GM18519 (cell line): ENCODE data around the gene CHST14.

Experiments
- ATAC-seq: cut with Tn5 transposase; IDR thresholded peaks from one replicate; pipeline ENCODE4 v1.9.1; 2021; ENCODE audit warnings: mild to moderate bottlenecking, moderate library complexity; ENCODE audit not compliant: unreplicated experiment, low FRiP score

CHST14 gene

DNA sequence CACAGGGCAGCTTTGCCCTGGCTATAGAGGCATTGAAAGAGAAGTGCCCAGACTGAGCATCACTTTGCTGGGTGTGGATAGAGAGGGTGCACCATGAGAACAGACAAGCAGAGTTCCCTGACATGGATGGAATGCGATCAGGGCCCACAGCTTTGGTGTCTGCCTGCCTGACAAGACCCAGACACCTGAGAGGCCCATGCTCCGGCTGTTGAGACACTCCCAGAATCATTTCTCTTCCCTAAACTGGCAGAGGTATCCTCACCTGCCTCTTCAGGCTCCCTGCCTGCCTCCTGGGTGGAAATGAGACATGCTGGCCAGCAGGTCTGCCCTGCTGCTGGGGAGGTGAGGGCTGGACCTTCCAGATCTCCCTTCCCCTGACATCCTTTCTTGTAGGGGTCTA lies 10.4 kb upstream of the CHST14 start:
- ATAC-seq = no peak

DNA sequence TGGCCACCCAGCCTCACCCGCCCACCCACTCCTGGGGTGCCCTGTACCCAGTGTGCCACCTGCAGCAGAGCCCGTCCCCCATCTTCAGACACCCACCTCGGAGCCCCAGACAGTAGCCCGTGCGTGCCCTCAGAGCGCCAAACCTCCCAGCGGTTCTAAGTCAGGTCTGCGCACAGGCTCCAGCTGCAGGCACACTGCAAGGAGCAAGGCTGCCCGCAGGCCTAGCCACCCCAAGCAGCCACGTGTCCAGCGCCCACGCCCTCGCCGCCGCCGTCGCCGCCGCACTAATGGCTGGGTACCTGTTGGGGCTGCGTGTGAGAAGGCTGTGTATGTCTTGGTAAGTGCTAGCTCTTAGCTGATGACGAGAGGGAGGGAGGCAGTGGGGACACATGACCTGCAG lies 8.8 kb upstream of the CHST14 start:
- no peak for ATAC-seq

DNA sequence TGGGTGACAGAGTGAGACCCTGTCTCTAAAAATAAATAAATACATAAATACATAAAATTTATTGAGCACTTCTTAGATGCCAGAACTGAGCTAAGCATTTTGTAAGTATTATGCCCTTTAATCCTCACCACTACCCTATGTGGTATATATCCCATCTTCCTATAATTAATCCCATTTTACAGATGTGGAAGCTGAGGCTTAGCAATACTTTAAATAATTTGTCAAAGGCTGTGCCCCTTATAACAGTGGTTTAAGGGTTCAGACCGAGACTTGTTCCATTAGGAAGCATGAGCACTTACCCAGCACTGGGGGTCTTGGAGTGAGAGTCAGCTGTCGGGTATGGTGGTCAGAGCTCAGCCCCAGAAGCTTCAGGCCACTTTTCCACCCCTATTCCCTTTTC lies 7.5 kb upstream of the CHST14 start:
- no peak for ATAC-seq

DNA sequence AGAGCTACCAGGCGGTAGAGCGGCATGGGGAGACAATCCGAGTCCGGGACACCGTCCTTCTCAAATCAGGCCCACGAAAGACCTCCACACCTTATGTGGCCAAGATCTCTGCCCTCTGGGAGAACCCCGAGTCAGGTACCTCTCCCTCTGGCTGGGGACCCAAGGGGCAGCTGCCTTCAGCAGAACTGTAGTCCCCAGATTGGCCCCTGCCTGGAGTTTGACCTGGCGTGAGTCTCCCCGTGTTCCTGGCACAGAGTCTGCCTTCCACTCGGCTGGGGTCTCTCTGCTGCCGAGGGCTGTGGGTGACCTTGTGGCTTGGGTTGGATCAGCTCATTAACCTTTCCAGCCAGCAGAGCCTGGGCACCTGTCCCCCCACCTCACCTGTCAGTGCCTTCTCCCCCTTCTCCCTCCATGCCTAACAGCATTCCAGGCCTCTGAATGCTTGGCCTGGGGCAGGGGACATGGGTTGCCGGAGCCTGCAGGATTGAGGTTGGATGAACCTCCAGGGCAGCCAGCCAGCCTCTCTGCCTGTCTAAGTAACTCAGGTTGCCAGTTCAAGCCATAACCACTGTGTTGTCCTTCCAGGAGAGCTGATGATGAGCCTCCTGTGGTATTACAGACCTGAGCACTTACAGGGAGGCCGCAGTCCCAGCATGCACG lies 6.8 kb upstream of the CHST14 start:
- no peak for ATAC-seq

DNA sequence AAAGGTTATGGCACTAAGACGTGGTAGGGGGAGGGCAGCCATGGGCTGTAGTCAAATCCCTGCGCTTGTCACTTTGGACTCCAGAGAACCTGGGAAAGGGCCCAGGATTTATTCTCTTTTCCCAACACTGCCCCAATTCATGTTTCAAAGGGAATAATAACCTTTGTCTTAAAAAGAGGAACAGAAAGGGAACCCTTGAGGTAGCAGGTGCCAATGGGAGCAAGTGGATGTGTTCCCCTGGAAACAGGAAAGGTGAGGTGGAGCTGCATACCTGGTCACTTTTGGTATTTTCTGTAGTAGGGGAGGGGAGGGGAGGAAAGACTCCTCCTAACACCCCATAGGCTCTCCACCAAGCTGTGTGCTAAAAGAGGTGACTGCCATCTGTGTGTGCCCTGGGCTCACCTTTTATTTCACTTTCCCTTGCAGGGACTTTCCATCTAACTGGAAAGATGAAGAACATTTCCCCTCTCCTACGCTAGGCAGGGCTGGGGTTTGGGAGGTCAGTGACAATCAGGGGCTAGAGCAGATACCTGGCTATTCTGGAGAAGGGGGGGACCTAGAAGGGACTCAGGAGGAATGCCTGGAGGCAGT lies 6.1 kb upstream of the CHST14 start:
- no peak for ATAC-seq

DNA sequence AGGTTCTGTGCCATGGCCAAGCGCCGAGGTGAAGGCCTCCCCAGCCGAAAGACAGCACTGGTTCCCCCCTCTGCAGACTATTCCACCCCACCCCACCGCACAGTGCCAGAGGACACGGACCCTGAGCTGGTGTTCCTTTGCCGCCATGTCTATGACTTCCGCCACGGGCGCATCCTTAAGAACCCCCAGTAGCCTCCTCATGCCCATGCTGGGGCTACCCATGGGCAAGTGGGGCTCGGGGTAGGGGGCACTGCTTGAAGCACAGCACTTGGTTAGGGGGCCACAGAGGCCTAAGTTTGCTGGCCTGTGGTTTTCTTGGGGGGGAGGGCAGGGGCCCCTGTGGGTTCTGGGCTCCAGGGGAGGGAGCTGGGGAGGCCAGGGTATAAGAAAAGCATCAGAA lies 4.8 kb upstream of the CHST14 start:
- ATAC-seq = no peak

DNA sequence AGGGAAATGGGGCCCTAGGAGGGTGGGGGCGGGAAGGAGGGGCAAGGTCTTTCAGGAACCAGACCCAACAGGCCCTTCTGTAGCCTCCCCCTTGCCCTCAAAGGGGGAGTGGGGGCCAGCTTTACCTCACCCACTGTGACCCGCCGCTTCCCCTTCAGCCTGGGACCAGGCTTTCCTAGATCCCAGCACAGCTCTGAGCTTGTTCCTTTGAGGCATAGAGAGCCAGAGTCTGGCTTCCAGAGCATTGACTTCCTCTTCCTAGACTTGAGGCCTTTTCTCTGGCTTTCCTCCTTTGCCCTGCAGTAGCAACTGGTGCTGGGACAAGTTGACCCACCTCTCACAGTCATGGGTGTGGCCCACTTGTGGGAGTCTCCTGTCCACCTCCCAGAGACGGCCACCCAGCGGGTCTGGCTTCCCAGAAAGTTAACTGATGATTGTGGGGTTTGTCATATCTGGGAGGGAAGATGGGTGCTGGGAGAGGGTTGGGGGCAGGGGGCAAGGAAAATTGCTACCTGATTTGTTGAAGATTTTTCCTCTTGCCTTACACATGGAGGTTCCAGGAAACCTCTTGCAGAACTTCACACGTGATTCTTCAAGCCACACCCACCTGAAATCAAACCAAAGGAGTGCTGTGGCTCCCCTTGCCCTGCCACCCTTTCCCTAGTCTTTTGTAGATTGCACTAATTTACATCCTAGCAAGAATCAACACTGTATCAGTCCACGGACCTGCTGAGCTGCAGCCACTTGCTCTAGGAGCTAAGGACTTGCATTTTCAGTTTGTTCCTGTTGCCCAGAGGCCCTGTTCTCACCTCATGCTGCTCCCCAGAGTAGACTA lies 4.1 kb upstream of the CHST14 start:
- no peak for ATAC-seq

DNA sequence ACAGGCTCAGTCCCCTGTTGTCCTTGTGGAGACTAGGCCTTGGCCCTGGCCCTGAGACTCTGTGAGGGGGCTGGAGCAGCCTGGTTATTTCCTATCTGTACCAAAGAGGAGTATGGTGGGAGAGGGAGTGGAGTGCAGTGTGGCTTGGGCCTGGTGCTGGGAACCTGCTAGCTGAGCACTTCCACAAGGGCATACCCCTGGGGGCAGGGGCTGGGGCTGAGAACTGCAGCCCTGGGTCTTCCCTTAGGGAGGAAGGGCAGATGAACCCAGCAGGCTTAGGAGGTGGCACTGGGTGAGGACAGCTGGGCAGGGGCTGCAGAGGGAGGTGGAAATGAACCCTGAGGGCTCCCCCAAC lies 3.5 kb upstream of the CHST14 start:
- ATAC-seq = no peak

DNA sequence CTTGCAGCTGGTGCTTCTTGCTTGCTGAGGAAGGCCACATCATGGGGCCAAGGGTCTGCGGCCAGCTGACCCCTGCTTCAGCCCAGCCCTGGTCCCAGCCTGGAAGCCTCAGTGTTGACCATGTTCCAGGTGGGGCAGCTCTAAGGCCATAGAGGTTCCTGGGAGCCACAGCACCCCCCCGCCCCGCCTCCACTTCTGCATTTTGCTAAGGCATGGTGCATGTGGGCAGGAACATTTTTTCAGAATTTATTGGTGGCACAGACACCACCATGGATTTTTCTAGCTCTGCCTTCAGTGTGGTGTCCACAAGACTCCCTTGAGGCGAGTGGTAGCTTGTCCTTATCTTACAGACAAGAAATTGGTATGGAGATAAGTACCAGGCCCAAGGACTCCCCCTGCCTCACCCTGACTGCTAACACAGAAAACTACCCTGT lies 1.9 kb upstream of the CHST14 start:
- ATAC-seq = no peak

DNA sequence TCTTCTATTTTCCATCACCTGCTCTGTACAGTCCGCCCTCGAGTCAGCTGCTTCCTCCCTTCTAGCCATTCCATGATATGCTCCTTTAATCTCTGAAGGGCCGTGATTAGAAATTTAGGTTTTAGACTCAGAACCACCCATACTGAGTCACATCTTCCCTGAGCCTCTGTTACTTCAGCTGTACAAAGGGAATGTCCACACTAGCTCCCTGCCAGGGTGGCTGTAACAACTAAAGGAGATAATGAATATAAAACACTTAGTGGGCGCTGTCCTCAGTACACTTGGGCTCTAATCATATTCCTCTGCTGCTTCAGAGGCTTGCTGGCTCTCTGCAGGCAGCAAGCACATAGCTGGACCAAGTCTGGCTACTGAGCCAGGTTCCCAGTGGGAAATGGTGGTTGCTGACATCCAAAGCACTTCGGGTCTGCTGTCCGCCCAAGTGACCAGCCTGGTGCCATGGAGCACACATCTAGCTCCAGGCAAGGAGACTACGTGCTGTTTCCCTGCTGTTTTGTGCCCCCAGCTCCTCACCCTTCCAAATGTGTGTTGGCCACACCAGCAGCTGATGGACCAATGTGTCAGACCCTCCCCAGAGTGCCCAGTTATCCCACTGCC lies 901 bp upstream of the CHST14 start:
- ATAC-seq = no peak

DNA sequence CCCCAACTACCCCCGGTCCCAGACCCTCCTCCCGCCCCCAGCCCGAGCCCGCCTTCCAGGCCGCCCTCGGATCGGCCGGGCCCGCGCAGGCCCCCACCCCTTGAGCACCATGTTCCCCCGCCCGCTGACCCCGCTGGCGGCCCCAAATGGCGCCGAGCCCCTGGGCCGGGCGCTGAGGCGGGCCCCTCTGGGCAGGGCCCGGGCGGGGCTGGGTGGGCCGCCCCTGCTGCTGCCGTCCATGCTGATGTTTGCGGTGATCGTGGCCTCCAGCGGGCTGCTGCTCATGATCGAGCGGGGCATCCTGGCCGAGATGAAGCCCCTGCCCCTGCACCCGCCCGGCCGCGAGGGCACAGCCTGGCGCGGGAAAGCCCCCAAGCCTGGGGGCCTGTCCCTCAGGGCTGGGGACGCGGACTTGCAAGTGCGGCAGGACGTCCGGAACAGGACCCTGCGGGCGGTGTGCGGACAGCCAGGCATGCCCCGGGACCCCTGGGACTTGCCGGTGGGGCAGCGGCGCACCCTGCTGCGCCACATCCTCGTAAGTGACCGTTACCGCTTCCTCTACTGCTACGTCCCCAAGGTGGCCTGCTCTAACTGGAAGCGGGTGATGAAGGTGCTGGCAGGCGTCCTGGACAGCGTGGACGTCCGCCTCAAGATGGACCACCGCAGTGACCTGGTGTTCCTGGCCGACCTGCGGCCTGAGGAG lies 472 bp downstream of the CHST14 start:
- ATAC-seq = no peak

DNA sequence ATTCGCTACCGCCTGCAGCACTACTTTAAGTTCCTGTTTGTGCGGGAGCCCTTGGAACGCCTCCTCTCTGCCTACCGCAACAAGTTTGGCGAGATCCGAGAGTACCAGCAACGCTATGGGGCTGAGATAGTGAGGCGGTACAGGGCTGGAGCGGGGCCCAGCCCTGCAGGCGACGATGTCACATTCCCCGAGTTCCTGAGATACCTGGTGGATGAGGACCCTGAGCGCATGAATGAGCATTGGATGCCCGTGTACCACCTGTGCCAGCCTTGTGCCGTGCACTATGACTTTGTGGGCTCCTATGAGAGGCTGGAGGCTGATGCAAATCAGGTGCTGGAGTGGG lies 995 bp downstream of the CHST14 start:
- ATAC-seq = no peak

DNA sequence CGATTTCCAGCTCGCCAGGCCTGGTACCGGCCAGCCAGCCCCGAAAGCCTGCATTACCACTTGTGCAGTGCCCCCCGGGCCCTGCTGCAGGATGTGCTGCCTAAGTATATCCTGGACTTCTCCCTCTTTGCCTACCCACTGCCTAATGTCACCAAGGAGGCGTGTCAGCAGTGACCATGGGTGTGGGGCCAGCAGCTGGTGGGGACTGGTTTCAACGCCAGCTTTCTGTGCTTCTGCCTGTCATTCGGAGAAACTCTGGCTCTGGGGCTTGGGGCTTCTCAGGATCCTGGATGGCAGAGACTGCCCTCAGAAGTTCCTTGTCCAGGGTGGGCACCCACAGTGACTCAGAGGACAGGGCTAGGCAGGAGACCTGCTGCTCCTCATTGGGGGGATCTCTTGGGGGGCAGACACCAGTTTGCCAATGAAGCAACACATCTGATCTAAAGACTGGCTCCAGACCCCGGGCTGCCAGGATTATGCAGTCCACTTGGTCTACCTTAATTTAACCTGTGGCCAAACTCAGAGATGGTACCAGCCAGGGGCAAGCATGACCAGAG lies 1.5 kb downstream of the CHST14 start:
- ATAC-seq = no peak

DNA sequence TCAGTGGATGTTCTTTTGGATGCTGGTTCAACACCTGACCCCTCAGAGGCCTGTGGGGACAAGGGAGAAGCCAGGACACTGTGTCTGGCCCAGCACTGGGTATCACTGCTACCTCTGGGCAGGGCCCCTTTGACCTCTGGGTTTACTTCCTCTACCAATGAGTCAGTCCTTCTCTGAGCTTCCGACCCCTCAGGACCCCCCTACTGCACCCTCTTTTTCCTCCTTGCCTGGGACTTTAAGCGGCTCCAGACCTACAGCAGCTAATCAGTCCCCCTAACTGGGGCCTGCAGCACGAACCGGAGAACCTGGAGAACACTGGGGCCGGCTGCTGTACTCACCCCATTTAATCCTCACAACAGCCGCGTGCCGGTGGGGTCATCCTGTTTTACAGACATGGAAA lies 3.8 kb downstream of the CHST14 start:
- ATAC-seq = no peak

DNA sequence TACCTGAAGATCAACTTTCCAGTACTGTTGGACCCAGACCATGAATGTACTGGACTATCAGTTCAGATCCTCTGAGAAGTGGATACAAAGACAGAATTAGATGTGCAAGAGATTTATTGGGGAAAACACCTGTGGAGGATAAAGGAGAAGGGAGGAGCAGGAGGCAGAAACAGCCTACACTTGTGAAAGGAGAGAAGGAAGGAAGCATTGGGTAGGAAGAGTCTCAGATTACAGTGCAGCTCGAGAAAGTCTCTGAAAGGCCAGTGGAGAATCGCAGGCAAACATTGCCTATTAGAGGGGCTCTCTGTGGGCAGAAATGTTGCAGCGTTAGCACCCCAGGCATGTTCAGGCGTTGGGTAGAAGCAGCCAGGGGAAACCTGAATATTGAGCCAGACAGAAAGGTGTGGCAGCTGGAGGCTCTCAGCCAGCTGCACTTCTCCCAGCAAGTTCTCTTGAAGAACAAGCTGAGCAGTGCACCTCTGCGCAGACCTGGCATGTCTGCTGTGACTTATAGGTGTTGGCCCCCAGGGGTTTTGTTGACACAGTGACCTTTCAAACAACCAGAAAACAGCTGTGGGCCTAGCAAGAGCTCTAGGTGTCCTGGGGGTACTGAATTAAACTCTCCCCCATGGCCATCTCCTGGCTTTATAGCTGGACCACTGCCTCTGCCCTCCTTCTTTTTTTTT lies 7.0 kb downstream of the CHST14 start:
- no peak for ATAC-seq

DNA sequence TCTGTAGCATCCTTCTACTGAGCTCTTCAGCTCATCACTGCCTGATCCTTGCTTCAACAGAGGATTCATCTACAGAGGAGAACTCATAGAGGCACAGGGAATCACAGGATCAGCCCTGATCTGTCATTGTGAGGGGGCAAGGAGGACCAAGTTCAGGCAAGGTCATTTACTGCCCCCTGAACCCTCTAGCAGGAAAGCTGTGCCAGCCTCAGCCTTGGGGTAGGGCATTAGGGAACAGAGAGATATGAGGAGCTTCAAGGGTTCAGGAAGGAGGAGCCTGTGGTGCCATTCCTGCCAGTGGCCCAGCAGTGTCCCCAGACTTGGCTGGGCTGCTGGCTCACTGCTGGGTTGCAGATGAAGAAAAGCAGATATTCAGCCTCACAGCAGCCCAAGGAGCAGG lies 8.2 kb downstream of the CHST14 start:
- no peak for ATAC-seq

DNA sequence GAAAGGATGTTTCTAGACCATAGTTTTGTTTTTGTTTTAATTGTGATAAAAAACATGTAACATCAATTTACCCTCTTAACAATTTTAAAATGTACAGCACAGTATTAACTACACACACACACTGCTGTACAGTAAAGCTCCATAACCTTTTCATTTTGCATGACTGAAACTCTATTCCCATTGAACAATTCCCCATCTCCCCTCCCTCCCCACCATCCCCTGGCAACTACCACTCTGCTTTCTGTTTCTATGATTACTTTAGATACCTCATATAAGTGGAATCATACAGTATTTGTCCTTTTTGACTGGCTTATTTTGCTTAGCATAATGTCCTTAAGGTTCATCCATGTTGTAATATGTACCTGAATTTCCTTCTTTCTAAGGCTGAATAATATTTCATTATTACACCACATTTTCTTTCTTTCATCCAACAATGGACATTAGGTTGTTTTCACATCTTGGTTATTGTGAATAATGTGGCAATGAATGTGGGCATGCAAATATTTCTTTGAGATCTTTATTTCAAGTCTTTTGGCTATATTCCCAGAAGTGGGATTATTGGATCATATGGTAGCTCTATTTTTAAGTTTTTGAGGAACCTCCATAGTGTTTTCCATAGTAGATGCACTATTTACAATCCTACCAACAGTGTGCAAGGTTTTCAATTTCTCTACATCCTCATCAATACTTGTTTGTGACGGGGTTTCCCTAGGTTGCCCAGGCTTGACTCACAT lies 10.7 kb downstream of the CHST14 start:
- no peak for ATAC-seq

DNA sequence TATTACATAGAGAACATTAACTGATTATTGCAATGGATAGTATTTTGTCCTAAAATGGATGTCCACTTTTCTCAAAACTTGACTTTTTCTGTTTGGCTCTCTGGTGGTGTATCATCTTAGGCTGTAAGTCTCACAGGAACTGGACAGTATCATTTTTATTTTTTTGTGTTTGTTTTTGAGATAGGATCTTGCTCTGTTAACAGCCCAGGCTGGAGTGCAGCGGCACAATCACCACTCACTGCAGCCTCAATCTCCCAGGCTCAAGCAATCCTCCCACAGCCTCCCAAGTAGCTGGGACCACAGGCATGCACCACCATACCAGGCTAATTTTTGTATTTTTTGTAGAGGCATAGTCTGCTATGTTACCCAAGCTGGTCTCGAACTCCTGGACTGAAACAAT lies 13.1 kb downstream of the CHST14 start:
- ATAC-seq = no peak

DNA sequence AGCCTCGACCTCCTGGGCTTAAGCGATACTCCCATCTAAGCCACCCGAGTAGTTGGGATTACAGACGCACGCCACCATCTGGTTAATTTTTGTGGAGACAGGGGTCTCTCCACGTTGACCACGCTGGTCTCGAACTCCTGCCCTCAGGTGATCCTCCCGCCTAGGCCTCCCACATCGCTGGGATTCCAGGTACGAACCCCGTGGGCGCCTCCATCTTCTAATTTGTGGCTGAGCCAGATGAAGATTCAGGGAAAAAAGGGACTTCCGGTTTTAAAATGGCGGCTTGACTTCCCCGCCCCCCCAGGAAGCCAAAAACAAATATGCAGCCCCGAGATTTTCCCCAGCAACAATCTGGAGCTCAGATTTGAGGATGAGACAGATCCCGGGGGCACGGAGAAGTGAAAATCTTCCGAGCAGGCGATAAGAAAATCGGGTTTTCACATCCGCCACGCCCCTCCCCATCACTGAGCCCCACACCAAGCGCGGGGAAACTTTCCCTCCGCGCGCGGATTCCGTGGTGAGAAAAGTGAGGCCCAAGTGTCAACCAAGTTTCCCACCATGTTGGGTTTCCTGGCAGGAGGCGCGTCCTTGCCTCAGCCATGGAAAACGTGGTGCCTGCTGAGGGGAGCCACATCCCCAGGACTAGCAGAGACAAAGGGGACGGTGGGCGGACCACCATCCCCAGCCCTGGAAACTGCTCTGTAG lies 15.4 kb downstream of the CHST14 start:
- no peak for ATAC-seq
